Right lobe of liver (tissue), 6 donors: ENCODE measurements around the gene CCDC77. TPM values are rescaled to one million over a fixed set of nuclear protein-coding genes. Genes with fewer than 3 reads are reported as not detected.
"Not testable (repeated sequence)": the region's sequence is repeated elsewhere in the genome, so short reads cannot be mapped to it uniquely, and the experiment has no call there.

Source experiments
- ATAC-seq, 4 donors: fragments of 200-7000 bp; cut with Tn5 transposase; one replicate each; pipeline ENCODE4 v1.9.1; 2020; ENCODE audit warnings: mild to moderate bottlenecking in 4 of 4, moderate library complexity in 4 of 4
- DNase-seq, 3 donors: peaks; one replicate each; pipeline ENCODE4 v3.0.0-alpha.2; 2020
- H3K27ac ChIP-seq, 3 donors: fragments of 200-600 bp; one replicate each; pipeline ENCODE4 v1.8.0; 2022
- H3K27me3 ChIP-seq, 2 donors: fragments of 200-600 bp; one replicate each; pipeline ENCODE4 v1.8.0; 2022
- H3K36me3 ChIP-seq, 4 donors: fragments of 200-600 bp; sonication (generic) in 1 of 4; one replicate each; pipeline versions ENCODE4 v1.5.1 to v1.8.0; 2017 to 2022; ENCODE audit warnings: control low read depth in 1 of 4
- H3K4me1 ChIP-seq, 4 donors: fragments of 200-600 bp; sonication (generic) in 1 of 4; one replicate each; pipeline versions ENCODE4 v1.5.1 to v1.8.0; 2017 to 2022; ENCODE audit warnings: control low read depth in 1 of 4
- H3K4me3 ChIP-seq, 3 donors: fragments of 200-600 bp; one replicate each; pipeline ENCODE4 v1.8.0; 2022
- H3K9me3 ChIP-seq, 4 donors: fragments of 200-600 bp; sonication (generic) in 1 of 4; one replicate each; pipeline versions ENCODE4 v1.5.1 to v1.8.0; 2017 to 2022; ENCODE audit warnings: control low read depth in 1 of 4
- POLR2A ChIP-seq: fragments of 450-650 bp; IDR thresholded peaks from one replicate; pipeline ENCODE4 v1.6.1; 2017; ENCODE audit warnings: antibody characterized with exemption, mild to moderate bottlenecking
- WGBS: methylation state at CpG from one replicate; pipeline ENCODE4 v1.1.6; 2018; ENCODE audit warnings: low coverage, low lambda C conversion rate; ENCODE audit not compliant: insufficient coverage; ENCODE audit errors: missing lambda C conversion rate; 5-methylcytosine and 5-hydroxymethylcytosine counted together
- intact Hi-C, 2 donors: fragments of 100-400 bp; cut with DNase I; formaldehyde crosslinking; loops; one replicate each; pipeline versions ENCODE4 v1.11.2 to v1.14.1; 2022
- total RNA-seq, 6 experiments: library from RNA; depleted of rRNA in 2 of 6; stranded (reverse); fragments of >200 nt in 2 of 6; fragmentation: NEBNext Ultra II Directional in 3 of 6; extraction: Animal tissue kit (Norgen Biotek cat#: 25700) in 3 of 6; gene quantifications; one replicate each; pipeline versions ENCODE4 v1.1.0 to v1.2.4, GENCODE V29; 2016 to 2023
- TF ChIP-seq, protein P1 (sequence below), 4 donors: fragments of 200-600 bp in 3 of 4; fragments of 450-650 bp in 1 of 4; IDR thresholded peaks; one replicate each; pipeline versions ENCODE4 v1.5.1 to v1.8.0; 2016 to 2022; ENCODE audit warnings: antibody characterized with exemption in 4 of 4, mild to moderate bottlenecking in 2 of 4
- donor health status: DM: no; HTN: yes; CAD: no.
- donor health status: DM: no; HTN: no; CAD: no.
- donor health status: DM: no; HTN: no; CAD: no.
- donor health status: DM: no; HTN: yes; CAD: no.
- donor health status: DM: no; HTN: yes; CAD: no.

The CCDC77 gene
- total RNA-seq, 6 experiments from 2014 or later, result 1.9 to 3.8 (median 2.1) TPM

DNA sequence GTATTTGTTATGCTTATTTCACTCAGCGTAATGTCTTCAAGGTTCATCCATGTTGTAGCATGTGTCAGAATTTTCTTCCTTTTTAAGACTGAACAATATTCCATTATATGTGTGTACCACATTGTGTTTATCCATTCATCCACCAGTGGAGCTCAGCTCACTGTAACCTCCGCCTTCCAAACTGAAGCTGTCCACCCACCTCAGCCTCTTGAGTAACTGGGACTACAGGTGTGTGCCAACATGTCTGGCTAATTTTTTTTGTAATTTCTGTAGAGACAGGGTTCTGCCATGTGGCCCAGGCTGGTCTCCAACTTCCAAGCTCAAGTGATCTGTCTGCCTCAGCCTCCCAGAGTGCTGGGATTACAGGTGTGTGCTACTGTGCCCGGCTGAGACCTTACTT lies 21.1 kb downstream of the CCDC77 start:
- WGBS, result 88% methylated on average over 3 of the region's 3 CpGs
- Histone ChIP-seq H3K27me3 (no peaks in the 10 kb centered on the region), H3K9me3 (no peaks in the 10 kb centered on the region), H3K4me1 (no peaks in the 10 kb centered on the region), H3K27ac (no peak overlapping the region), H3K4me3 (no peak overlapping the region), H3K36me3 (peaks cover 0 to 7% (median 0%) of the 10 kb centered on the region in 4 donors)
- DNase-seq, result no peak
- no peak for ATAC-seq
- intact Hi-C loops, result no loop called here
- TF ChIP-seq POLR2A, result no peak
- TF ChIP-seq, protein P1, sequence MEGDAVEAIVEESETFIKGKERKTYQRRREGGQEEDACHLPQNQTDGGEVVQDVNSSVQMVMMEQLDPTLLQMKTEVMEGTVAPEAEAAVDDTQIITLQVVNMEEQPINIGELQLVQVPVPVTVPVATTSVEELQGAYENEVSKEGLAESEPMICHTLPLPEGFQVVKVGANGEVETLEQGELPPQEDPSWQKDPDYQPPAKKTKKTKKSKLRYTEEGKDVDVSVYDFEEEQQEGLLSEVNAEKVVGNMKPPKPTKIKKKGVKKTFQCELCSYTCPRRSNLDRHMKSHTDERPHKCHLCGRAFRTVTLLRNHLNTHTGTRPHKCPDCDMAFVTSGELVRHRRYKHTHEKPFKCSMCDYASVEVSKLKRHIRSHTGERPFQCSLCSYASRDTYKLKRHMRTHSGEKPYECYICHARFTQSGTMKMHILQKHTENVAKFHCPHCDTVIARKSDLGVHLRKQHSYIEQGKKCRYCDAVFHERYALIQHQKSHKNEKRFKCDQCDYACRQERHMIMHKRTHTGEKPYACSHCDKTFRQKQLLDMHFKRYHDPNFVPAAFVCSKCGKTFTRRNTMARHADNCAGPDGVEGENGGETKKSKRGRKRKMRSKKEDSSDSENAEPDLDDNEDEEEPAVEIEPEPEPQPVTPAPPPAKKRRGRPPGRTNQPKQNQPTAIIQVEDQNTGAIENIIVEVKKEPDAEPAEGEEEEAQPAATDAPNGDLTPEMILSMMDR (IDR thresholded peaks at IDR 0.05), result no peak

GRCh38 chr12:435737-436136 lies 34.3 kb downstream of the CCDC77 start:
- H3K27me3 ChIP-seq, H3K27ac ChIP-seq, H3K4me3 ChIP-seq, H3K4me1 ChIP-seq, H3K36me3 ChIP-seq, H3K9me3 ChIP-seq, ATAC-seq, intact Hi-C loops, DNase-seq: not testable (repeated sequence)
- WGBS, result 94% methylated on average over 2 of the region's 2 CpGs

GRCh38 chr12:442235-442884 lies 40.9 kb downstream of the CCDC77 start:
- peak in 1 of 3 donors; percentile 54 for DNase-seq
- H3K27me3 ChIP-seq, result no peaks in the 10 kb centered on the region
- intact Hi-C loops, result no loop called here
- no peaks in the 10 kb centered on the region for H3K36me3 ChIP-seq
- no peak overlapping the region for H3K27ac ChIP-seq
- ATAC-seq, result peak; percentile 72 to 84 (median 76)
- no peak for TF ChIP-seq POLR2A
- TF ChIP-seq, protein P1 (IDR thresholded peaks at IDR 0.05), result peak; percentile 61 to 79 (median 75)
- 27% methylated on average over 11 of the region's 16 CpGs for WGBS
- H3K4me1 ChIP-seq, result no peaks in the 10 kb centered on the region
- H3K4me3 ChIP-seq, result no peak overlapping the region
- H3K9me3 ChIP-seq, result no peaks in the 10 kb centered on the region

DNA sequence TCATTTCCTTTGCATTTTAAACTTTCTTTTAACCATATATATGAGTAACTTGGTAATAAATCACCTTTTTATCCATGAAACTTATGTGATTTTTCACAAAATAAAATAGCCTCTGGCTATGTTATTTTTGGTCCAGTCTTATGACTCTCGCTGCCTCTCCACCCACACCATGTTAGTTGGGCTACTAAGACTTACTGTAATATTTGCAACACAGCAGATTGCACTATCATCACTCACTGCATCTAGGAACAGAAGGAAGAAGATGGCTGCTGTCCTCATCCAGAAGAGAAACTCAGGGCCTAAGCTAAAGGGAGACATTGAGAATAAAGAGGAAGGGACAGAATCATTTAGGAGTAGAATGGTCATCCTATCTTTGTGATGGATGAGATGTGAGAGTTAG lies 45.7 kb downstream of the CCDC77 start:
- no peak overlapping the region for H3K27ac ChIP-seq
- ATAC-seq, result no peak
- H3K4me1 ChIP-seq, result no peaks in the 10 kb centered on the region
- intact Hi-C loops, result no loop called here
- WGBS, result 100% methylated on average over 1 of the region's 1 CpG
- no peak for TF ChIP-seq POLR2A
- TF ChIP-seq, protein P1 (IDR thresholded peaks at IDR 0.05), result no peak
- H3K36me3 ChIP-seq, result no peaks in the 10 kb centered on the region
- no peaks in the 10 kb centered on the region for H3K27me3 ChIP-seq
- H3K9me3 ChIP-seq, result no peaks in the 10 kb centered on the region
- H3K4me3 ChIP-seq, result no peak overlapping the region
- no peak for DNase-seq

- Histone ChIP-seq H3K4me1 (no peaks in the 10 kb centered on the region), H3K27ac (no peak overlapping the region), H3K27me3 (no peaks in the 10 kb centered on the region), H3K36me3 (no peaks in the 10 kb centered on the region), H3K4me3 (no peak overlapping the region), H3K9me3 (no peaks in the 10 kb centered on the region)
- ATAC-seq (no peak), DNase-seq (no peak)
- intact Hi-C loops, result no loop called here
- WGBS, result 52% methylated on average over 3 of the region's 4 CpGs
- TF ChIP-seq, protein P1 (IDR thresholded peaks at IDR 0.05), result no peak
- TF ChIP-seq POLR2A, result no peak
Observed at GRCh38 chr12:449203-449602, 47.8 kb downstream of the CCDC77 start.
